Fibroblast of the aortic adventitia (primary cell): ENCODE data around the gene PANK3. TPM values are rescaled to one million over a fixed set of nuclear protein-coding genes. Genes with fewer than 3 reads are reported as not detected.

Experiments used
- DNase-seq: peaks from one replicate; pipeline ENCODE4 v3.0.0-alpha.2; 2010; ENCODE audit warnings: low read depth
- H3K4me3 ChIP-seq: 2 replicates; pipeline ENCODE4 v1.5.1; 2011; ENCODE audit warnings: low read depth, mild to moderate bottlenecking, control low read depth, low read length, moderate library complexity
- total RNA-seq: library from RNA; depleted of rRNA; stranded (reverse); fragments of >200 nt; gene quantifications from 2 replicates; pipeline ENCODE4 v1.2.3, GENCODE V29; 2012; ENCODE audit warnings: low replicate concordance
- TF ChIP-seq, protein P1 (sequence below): IDR thresholded peaks from 2 replicates; pipeline ENCODE4 v1.5.1; 2011; ENCODE audit warnings: mild to moderate bottlenecking, low read length, control low read depth, inconsistent platforms; ENCODE audit not compliant: insufficient read depth

Gene PANK3
- total RNA-seq, 1 donor, result 35.3 TPM

DNA sequence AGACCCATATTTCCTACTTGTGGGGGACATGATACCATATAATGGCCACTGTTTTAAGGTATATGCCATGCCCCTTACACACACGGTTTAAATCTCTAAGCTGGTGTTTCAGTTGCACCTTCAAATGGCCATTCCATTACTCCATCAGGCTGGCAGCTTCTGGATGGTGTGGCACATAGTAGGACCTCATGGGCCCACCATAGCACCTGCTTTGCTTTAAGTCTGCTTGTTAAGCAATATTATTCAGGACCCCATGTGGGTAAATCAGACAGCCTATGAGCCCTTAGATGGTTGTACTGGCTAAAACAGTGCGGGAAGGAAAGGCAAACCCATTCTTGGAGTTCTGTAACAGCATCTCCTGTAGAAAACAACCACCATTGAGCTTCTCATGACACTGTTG lies 27.4 kb upstream of the PANK3 start:
- TF ChIP-seq, protein P1, sequence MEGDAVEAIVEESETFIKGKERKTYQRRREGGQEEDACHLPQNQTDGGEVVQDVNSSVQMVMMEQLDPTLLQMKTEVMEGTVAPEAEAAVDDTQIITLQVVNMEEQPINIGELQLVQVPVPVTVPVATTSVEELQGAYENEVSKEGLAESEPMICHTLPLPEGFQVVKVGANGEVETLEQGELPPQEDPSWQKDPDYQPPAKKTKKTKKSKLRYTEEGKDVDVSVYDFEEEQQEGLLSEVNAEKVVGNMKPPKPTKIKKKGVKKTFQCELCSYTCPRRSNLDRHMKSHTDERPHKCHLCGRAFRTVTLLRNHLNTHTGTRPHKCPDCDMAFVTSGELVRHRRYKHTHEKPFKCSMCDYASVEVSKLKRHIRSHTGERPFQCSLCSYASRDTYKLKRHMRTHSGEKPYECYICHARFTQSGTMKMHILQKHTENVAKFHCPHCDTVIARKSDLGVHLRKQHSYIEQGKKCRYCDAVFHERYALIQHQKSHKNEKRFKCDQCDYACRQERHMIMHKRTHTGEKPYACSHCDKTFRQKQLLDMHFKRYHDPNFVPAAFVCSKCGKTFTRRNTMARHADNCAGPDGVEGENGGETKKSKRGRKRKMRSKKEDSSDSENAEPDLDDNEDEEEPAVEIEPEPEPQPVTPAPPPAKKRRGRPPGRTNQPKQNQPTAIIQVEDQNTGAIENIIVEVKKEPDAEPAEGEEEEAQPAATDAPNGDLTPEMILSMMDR, result no peak
- H3K4me3 ChIP-seq, result no peak overlapping the region
- no peak for DNase-seq

DNA sequence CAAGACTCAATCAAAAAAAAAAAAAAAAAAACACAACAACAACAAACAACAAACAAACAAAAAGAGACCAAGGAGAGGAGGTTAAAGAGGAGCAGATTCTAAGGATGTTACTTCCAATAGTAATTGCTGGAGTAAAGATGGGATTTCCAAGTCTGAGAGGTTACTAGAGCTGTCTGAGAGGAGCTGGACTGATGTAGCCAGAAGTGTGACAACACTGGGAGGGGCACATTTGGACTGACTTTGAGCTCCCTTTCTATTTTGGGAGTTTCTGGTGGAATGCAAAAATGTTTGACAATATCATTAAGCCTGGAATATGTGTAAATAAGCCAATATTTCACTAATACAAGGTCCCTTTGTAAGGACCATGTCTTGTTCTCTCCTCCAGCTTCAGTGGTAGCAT lies 25.3 kb upstream of the PANK3 start:
- DNase-seq, result no peak
- H3K4me3 ChIP-seq, result no peak overlapping the region
- TF ChIP-seq, protein P1, result no peak

DNA sequence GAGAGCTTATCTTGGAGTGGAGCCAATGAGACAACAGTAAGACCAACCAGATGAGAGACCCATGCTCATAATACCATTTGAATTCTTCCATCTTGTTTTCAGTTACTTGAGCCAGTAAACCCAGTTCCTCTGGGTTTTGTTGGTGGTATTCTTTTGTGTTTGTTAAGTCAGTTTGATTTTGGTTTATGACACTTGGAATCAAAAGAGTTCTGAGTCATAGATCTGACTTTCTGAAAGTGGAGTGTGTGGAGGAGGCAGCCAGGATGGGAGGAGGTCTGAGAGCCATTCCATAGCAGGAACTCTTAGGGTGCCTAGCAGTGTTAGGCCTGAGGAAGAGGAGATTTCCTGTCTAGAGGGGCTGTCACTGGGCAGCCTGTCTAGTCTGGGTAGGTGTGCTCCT lies 24.6 kb upstream of the PANK3 start:
- DNase-seq, result peak; percentile 32
- TF ChIP-seq, protein P1, result no peak

DNA sequence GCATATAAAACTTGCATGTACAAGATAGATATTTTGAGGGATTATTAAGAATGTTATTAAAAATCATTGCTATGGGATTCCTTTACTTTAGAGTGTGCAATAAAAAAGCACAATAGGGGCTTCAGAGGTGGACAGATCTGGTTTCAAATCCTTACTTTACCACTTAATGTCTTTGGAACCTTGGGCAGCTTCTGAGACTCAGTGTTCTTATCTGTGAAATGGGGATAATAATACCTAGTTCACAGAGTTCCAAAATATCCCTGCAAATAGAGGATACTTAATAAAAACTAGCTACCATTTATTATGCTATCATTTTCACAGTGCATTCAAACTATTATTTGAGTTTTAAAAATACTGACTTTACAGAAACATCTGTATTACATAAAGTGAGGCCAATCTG lies 23.3 kb upstream of the PANK3 start:
- no peak for DNase-seq
- TF ChIP-seq, protein P1, result no peak
- no peak overlapping the region for H3K4me3 ChIP-seq

More for the DNA sequence above, 24.6 kb upstream of the PANK3 start:
- no peak overlapping the region for H3K4me3 ChIP-seq

DNA sequence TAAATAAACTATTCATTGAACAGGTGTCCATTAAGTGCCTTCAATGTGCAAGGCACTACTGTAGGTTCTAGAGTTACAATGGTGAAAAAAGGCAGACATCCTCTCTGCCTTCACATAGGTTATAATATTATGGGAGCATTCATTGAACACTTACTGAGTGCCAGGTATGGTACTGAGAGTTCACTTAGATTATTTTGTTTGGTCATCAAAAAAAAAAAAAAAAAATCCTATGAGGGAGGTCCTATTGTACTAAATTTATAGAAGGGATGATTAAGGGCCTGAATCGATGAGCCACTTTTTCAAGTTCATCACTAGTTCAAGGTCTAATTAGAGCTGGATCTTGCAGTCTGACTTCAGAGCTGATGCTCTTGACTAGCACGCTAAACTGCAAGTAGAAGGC lies 22.8 kb upstream of the PANK3 start:
- no peak for DNase-seq
- TF ChIP-seq, protein P1, result no peak
- no peak overlapping the region for H3K4me3 ChIP-seq

DNA sequence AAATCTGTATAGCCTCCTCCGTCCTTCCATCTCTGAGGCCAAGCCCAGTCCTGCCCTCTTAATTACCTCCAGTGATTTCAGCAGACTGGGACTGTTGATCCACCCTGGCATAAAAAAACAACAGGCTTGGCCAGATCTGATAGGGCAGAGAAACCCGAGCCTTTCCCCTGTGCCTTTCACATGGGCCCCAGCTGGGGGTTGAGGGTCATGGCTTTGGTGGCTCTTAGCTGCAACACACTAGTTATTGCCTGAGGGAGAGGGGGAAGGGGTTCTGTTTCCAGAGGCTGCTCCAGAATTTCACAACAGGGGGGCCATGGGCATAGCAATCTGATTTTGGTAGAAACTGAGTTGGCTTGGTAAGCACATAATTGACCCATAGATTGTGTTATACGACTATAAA lies 21.2 kb upstream of the PANK3 start:
- H3K4me3 ChIP-seq, result no peak overlapping the region
- TF ChIP-seq, protein P1, result no peak
- DNase-seq, result no peak

DNA sequence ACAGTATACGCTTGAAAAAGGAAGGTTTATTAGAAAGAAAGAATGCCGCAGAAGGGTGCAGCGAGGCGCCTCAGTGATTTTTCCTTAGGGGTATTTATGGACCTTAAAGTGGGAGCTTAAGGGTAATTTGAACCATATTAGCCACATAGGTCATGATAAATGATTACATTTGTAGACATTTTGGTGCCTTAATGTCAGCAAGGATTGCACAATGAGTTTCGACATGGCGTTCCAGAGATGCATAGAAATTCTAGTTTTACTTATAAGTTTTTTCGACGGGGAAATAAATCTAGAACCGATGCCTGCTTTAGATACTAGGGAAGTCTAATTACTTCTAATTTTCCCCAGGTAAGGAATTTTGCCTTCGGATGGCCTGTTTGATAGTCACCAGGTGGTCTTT lies 20.7 kb upstream of the PANK3 start:
- TF ChIP-seq, protein P1, result no peak
- no peak overlapping the region for H3K4me3 ChIP-seq
- DNase-seq, result no peak
